ENCODE data around the gene TGM3.
"Not testable (repeated sequence)": the region's sequence is repeated elsewhere in the genome, so short reads cannot be mapped to it uniquely, and the experiment has no call there.

Gene TGM3

DNA sequence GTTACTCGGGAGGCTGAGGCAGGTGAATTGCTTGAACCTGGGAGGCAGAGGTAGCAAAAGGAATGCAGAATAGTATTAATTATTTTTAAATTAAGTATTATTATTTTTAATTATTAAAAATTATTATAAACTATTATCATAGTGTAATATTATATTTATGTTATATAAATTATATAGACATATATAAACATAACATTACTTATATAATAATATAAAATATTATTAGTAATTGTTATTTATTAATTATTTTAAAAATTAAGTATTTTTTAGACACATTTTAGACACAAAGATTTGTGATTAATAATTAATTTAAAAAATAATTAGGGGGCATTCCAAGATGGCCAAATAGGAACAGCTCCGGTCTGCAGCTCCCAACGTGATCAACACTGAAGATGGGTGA lies 31.7 kb upstream of the TGM3 start:
- Histone ChIP-seq H3K27ac (no peak overlapping the region), H3K36me3 (replicated peaks) (no peaks in the 10 kb centered on the region), H3K4me3 (ENCODE audit: low read depth, low read length) (no peak overlapping the region), H3K27me3 (replicated peaks) (no peaks in the 10 kb centered on the region)
- in situ Hi-C loops (cut with HindIII; ENCODE audit: low pct_ligation_motif_present, low sequenced_read_pairs), result no loop called here
- DNase-seq, result no peak
- TF ChIP-seq, protein P1, sequence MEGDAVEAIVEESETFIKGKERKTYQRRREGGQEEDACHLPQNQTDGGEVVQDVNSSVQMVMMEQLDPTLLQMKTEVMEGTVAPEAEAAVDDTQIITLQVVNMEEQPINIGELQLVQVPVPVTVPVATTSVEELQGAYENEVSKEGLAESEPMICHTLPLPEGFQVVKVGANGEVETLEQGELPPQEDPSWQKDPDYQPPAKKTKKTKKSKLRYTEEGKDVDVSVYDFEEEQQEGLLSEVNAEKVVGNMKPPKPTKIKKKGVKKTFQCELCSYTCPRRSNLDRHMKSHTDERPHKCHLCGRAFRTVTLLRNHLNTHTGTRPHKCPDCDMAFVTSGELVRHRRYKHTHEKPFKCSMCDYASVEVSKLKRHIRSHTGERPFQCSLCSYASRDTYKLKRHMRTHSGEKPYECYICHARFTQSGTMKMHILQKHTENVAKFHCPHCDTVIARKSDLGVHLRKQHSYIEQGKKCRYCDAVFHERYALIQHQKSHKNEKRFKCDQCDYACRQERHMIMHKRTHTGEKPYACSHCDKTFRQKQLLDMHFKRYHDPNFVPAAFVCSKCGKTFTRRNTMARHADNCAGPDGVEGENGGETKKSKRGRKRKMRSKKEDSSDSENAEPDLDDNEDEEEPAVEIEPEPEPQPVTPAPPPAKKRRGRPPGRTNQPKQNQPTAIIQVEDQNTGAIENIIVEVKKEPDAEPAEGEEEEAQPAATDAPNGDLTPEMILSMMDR (IDR thresholded peaks at IDR 0.05; ENCODE audit: low read depth, low read length, missing control alignments), result no peak

- DNase-seq; in situ Hi-C loops (cut with HindIII; ENCODE audit: low pct_ligation_motif_present, low sequenced_read_pairs); H3K27ac ChIP-seq; H3K36me3 ChIP-seq (replicated peaks); H3K4me3 ChIP-seq (ENCODE audit: low read depth, low read length); H3K27me3 ChIP-seq (replicated peaks): not testable (repeated sequence)
Observed at GRCh38 chr20:2264621-2265374, 31.0 kb upstream of the TGM3 start.

GRCh38 chr20:2273634-2274302 lies 22.0 kb upstream of the TGM3 start:
- in situ Hi-C loops (cut with HindIII; ENCODE audit: low pct_ligation_motif_present, low sequenced_read_pairs), result no loop called here
- TF ChIP-seq, protein P1 (IDR thresholded peaks at IDR 0.05; ENCODE audit: low read depth, low read length, missing control alignments), result no peak

DNA sequence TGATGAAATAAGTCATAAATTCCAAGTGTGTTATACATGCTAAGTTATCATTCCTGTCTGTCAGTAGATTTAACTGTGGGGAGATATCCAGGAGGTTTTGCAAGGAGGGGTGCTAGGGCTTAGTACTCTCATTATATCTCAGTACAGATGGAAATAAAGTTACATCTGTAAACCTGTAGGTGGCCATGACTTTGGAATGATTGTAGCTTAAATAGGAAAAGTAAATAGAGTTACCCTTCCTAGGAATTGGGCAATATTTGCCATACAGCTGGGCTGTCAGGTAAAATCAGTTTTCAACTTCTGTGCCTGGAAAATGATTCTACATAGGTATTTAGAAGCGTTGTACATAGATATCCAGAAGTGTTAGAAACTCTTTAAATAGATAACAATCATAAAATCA lies 19.8 kb upstream of the TGM3 start:
- H3K36me3 ChIP-seq (replicated peaks), result no peaks in the 10 kb centered on the region
- in situ Hi-C loops (cut with HindIII; ENCODE audit: low pct_ligation_motif_present, low sequenced_read_pairs), result no loop called here
- H3K27ac ChIP-seq, result no peak overlapping the region
- no peak for DNase-seq
- H3K4me3 ChIP-seq (ENCODE audit: low read depth, low read length), result no peak overlapping the region
- TF ChIP-seq, protein P1 (IDR thresholded peaks at IDR 0.05; ENCODE audit: low read depth, low read length, missing control alignments), result no peak
- H3K27me3 ChIP-seq (replicated peaks), result no peaks in the 10 kb centered on the region

More at GRCh38 chr20:2273634-2274302, 22.0 kb upstream of the TGM3 start:
- DNase-seq, result no peak
- no peak overlapping the region for H3K27ac ChIP-seq
- H3K4me3 ChIP-seq (ENCODE audit: low read depth, low read length), result no peak overlapping the region
- H3K27me3 ChIP-seq (replicated peaks), result no peaks in the 10 kb centered on the region
- H3K36me3 ChIP-seq (replicated peaks), result no peaks in the 10 kb centered on the region

DNA sequence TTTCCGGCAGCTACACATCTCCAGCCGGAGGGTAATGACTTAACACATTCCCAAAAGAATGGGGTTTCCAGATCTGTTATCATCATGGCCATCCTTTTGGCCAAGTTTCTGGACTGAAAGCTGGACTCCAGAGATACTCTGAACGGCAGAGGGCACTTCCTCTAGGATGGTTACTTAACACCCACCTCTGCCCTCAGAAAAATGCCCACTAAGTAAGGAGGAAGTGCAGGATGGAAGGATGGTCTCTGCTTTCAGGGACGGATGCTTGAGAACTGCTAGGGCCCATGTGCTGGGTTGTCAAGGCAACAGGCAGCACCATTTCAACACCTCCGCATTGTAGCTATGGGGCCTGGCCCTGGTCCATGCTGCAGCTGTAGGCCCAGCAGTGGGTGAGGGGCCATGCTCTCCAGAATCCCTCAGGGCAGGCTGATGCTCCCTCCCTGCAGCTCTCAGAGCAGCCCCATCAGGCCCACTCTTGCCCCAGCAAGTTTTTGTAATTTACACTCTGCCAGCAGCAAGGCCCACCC lies 16.5 kb upstream of the TGM3 start:
- DNase-seq, result no peak
- no peak overlapping the region for H3K27ac ChIP-seq
- no peaks in the 10 kb centered on the region for H3K27me3 ChIP-seq (replicated peaks)
- in situ Hi-C loops (cut with HindIII; ENCODE audit: low pct_ligation_motif_present, low sequenced_read_pairs), result no loop called here
- no peaks in the 10 kb centered on the region for H3K36me3 ChIP-seq (replicated peaks)
- no peak overlapping the region for H3K4me3 ChIP-seq (ENCODE audit: low read depth, low read length)
- TF ChIP-seq, protein P1 (IDR thresholded peaks at IDR 0.05; ENCODE audit: low read depth, low read length, missing control alignments), result no peak

DNA sequence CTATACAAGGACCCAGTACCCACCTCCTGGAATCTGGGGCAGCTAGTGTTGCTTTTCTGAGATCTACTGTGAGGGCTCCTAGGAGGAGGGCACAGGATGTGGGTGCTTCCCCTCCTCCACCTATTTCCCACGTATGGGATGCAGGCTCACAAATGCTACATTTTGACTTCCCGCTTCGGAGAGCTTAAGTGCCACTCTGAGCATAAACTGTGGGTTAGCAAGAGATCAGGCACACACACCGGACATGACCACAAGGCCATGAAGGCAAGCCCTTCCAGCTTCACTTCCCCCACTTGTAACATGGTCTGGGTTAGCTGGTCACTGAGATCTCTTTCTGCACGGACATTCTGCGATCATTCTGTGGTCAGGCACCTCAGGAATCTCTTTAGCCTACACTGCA lies 15.7 kb upstream of the TGM3 start:
- no peak for DNase-seq
- H3K27ac ChIP-seq, result no peak overlapping the region
- no peak overlapping the region for H3K4me3 ChIP-seq (ENCODE audit: low read depth, low read length)
- no peaks in the 10 kb centered on the region for H3K27me3 ChIP-seq (replicated peaks)
- TF ChIP-seq, protein P1 (IDR thresholded peaks at IDR 0.05; ENCODE audit: low read depth, low read length, missing control alignments), result no peak
- no peaks in the 10 kb centered on the region for H3K36me3 ChIP-seq (replicated peaks)
- in situ Hi-C loops (cut with HindIII; ENCODE audit: low pct_ligation_motif_present, low sequenced_read_pairs), result no loop called here
